NCI-H2107 treated with DMSO at 0.1 percent for 48 hours (cell line): ENCODE measurements around the gene NXPH3.

Experiments used
- DNase-seq: peaks from one replicate; lab custom pipeline; 2025; ENCODE audit not compliant: unreplicated experiment; lab: John Stamatoyannopoulos, UW

Gene NXPH3

GRCh38 chr17:49618028-49618611 lies 42.4 kb downstream of the NXPH3 start:
- DNase-seq, result no peak

- DNase-seq, result no peak
Measured at GRCh38 chr17:49621420-49621819, 45.7 kb downstream of the NXPH3 start.

- no peak for DNase-seq
Measured at GRCh38 chr17:49621946-49622529, 46.4 kb downstream of the NXPH3 start.

- DNase-seq, result no peak
Measured at GRCh38 chr17:49624896-49625295, 49.2 kb downstream of the NXPH3 start.

- DNase-seq, result no peak
Measured at GRCh38 chr17:49629447-49629846, 53.8 kb downstream of the NXPH3 start.

GRCh38 chr17:49630113-49630900 lies 54.6 kb downstream of the NXPH3 start:
- no peak for DNase-seq

- no peak for DNase-seq
Measured at GRCh38 chr17:49631496-49631895, 55.8 kb downstream of the NXPH3 start.
